Type B pancreatic cell (in vitro differentiated cells): ENCODE measurements around the gene DMWD. TPM values are rescaled to one million over a fixed set of nuclear protein-coding genes. Genes with fewer than 3 reads are reported as not detected.

Source experiments
- DNase-seq: peaks from one replicate; pipeline ENCODE4 v3.0.0; 2021; ENCODE audit warnings: mixed read lengths; ENCODE audit not compliant: unreplicated experiment; ENCODE audit errors: extremely low spot score
- H3K27ac Mint-ChIP-seq: 2 replicates; pipeline ENCODE4 v1.8.0; 2021; ENCODE audit warnings: mild to moderate bottlenecking, mixed read lengths
- H3K27me3 Mint-ChIP-seq: 2 replicates; pipeline ENCODE4 v1.8.0; 2021; ENCODE audit warnings: mixed read lengths
- H3K36me3 Mint-ChIP-seq: 2 replicates; pipeline ENCODE4 v1.8.0; 2021; ENCODE audit warnings: mixed read lengths
- H3K4me1 Mint-ChIP-seq: one replicate; pipeline ENCODE4 v1.8.0; 2021; ENCODE audit warnings: mixed read lengths; ENCODE audit not compliant: unreplicated experiment
- H3K4me3 Mint-ChIP-seq: 2 replicates; pipeline ENCODE4 v1.8.0; 2021; ENCODE audit warnings: mild to moderate bottlenecking, mixed read lengths
- H3K9me3 Mint-ChIP-seq: 2 replicates; pipeline ENCODE4 v1.8.0; 2021; ENCODE audit warnings: mixed read lengths
- CTCF ChIP-seq: fragments of 200-600 bp; sonication (generic); conservative IDR thresholded peaks from 2 replicates; pipeline ENCODE4 v1.5.0; 2021; ENCODE audit warnings: antibody characterized with exemption, mild to moderate bottlenecking
- total RNA-seq: library from RNA; stranded (reverse); gene quantifications from 2 replicates; pipeline ENCODE4 v1.2.1, GENCODE V29; 2021; ENCODE audit warnings: low replicate concordance

Gene DMWD
- total RNA-seq, 1 donor from 2014 or later = 94.0 TPM

GRCh38 chr19:45827459-45828093, 34.9 kb upstream of the DMWD start:
- H3K9me3 Mint-ChIP-seq = no peaks in the 10 kb centered on the region
- no peak for DNase-seq
- H3K27ac Mint-ChIP-seq = no peak overlapping the region
- no peak overlapping the region for H3K4me3 Mint-ChIP-seq
- H3K27me3 Mint-ChIP-seq = no peaks in the 10 kb centered on the region
- H3K36me3 Mint-ChIP-seq = peaks cover 18% of the 10 kb centered on the region
- TF ChIP-seq CTCF = no peak
- no peaks in the 10 kb centered on the region for H3K4me1 Mint-ChIP-seq

GRCh38 chr19:45826934-45827333, 34.3 kb upstream of the DMWD start:
- peaks cover 14% of the 10 kb centered on the region for H3K36me3 Mint-ChIP-seq
- H3K4me1 Mint-ChIP-seq = no peaks in the 10 kb centered on the region
- no peak overlapping the region for H3K27ac Mint-ChIP-seq

GRCh38 chr19:45825917-45826893, 33.6 kb upstream of the DMWD start:
- Mint-ChIP-seq H3K36me3 (peaks cover 11% of the 10 kb centered on the region), H3K27ac (no peak overlapping the region), H3K4me1 (no peaks in the 10 kb centered on the region), H3K27me3 (no peaks in the 10 kb centered on the region), H3K4me3 (no peak overlapping the region), H3K9me3 (no peaks in the 10 kb centered on the region)
- no peak for TF ChIP-seq CTCF
- DNase-seq = no peak

More at GRCh38 chr19:45826934-45827333, 34.3 kb upstream of the DMWD start:
- no peak for TF ChIP-seq CTCF
- Mint-ChIP-seq H3K27me3 (no peaks in the 10 kb centered on the region), H3K4me3 (no peak overlapping the region), H3K9me3 (no peaks in the 10 kb centered on the region)
- DNase-seq = no peak

- Mint-ChIP-seq H3K9me3 (no peaks in the 10 kb centered on the region), H3K27ac (no peak overlapping the region), H3K36me3 (peaks cover 11% of the 10 kb centered on the region), H3K4me3 (no peak overlapping the region), H3K4me1 (no peaks in the 10 kb centered on the region), H3K27me3 (no peaks in the 10 kb centered on the region)
- no peak for DNase-seq
- no peak for TF ChIP-seq CTCF
Measured at GRCh38 chr19:45825263-45825605, 32.6 kb upstream of the DMWD start.

- H3K9me3 Mint-ChIP-seq = no peaks in the 10 kb centered on the region
- H3K36me3 Mint-ChIP-seq = peaks cover 11% of the 10 kb centered on the region
- no peaks in the 10 kb centered on the region for H3K4me1 Mint-ChIP-seq
- DNase-seq = no peak
- H3K27ac Mint-ChIP-seq = no peak overlapping the region
- no peak for TF ChIP-seq CTCF
- no peaks in the 10 kb centered on the region for H3K27me3 Mint-ChIP-seq
- no peak overlapping the region for H3K4me3 Mint-ChIP-seq
Measured at GRCh38 chr19:45824531-45825262, 32.1 kb upstream of the DMWD start.
